Glomerular visceral epithelial cell (primary cell): ENCODE results near the gene GORAB.

Source experiments
- DNase-seq: peaks from one replicate; pipeline ENCODE4 v3.0.0-alpha.2; 2016; ENCODE audit errors: extremely low spot score

The GORAB gene

DNA sequence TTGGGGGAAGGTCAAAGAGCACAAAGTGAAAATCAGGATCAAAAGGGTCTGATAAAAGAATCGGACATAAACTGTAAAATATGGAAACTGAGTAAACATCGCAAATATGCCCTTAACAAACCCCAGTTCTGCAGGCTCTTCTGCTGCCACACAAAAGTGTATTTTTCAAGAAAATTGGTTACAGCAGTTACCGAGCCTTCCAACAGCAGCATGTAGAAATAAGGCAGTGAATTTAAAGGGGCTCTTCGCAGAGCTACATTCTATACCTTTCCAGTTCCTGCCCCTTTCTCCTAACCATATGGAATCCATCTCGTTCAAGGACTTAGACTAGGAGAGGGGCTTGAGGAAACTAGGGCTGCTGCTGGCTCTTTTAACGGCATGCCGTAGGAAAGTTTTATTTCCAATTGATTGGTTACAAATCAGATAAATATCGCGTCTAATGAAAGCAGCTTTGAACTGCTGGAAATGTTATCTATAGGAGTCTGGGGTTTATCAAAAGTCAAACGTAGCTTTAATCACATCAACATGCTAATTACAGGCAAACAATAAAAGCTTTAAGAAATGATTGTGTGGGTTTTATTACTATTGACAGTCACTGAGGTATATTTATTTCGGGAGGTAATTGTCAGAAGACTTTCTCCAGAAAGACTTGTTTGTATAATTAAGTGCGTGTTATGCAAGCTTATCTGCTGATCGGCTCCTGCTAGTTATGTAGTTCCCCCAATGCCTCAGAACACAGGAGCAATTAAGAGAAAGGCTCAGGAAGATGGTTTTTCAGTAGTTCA lies 59.1 kb downstream of the GORAB start:
- no peak for DNase-seq

DNA sequence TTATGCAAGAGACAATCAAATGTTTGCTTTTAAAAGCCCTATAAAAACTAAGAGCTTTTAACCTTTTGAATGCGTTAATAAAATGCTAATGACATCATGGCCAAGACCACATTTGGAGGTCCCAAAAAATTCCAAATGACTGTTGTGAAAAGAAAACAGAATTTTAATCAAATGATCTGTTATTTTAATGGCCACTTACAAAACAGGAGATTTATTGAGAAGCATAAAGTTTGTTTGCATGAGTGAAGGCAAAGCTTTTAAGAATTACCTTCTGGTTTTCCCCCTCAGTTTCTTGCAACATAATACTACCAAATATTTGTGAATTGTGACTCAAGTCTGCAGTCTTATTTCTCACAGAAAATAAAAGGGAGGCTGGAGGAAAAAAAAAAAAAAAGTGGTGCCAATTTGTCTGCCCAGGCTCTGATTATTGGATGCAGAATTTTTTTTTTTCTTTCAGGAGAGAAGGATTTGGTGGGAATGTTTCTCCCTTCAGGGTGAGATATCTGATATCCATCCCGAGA lies 60.7 kb downstream of the GORAB start:
- DNase-seq = no peak

DNA sequence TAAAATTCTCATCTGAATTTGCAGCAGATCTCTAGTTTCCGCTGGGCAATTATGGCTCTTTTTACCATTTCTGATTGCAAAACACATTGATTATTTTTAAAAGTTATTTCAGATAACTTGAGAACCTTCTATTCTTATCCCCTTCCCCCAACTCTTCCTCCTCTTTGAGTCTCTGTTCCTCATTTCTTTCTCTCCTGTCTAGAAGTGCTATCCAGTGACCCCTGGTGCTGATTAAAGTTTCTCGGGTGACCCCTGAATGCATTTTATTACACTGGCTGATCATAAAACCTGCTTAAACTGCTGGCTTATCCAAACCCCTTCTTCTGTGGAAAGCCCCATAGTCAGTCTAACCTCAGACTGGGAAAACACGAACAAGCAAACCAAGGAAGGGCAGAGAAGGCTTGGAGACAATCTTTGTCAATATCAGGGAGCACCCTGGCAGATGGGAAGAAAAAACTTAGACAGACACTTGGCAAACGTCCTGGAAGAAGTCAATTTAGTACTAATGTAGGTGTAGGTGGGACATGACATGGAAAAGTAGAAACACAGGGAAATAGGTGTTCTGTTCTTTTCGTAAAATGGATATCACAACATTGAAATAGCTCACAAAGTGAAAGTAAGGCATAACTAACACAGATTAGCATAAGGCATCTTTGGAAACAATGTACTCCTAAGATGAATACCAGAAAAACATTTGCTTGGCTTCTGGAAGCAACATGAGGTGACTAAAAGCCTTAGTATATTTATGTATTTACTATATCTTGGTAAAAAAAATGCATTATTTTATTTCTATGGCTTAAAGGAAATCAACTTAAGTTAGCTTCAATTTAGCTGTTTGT lies 61.4 kb downstream of the GORAB start:
- no peak for DNase-seq

DNA sequence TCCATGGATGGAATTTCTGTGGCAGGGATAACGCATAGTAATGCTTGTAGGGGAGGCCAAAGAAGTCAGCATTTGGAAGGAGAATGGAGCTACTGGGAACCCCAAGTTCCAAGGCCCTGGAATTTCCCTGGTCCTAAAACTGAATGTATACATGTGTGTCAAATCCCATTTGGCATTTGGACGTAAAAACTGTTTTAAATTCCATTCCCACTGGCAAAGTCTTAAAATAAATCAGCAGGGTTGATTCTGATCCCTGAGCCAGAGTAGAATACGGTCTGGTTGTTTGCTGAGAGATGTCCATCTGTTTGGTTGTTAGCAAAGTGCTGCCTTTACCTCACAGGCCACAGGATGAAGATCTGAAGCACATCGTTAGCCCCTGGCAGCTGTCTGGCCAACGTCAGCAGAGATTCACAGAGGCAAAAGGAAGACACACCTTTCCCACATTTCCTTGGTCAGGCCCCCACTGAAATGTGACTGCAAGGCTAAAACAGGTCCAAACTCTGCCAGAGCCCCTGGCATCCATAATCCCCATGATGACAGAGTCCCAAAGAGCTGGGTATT lies 62.2 kb downstream of the GORAB start:
- no peak for DNase-seq

DNA sequence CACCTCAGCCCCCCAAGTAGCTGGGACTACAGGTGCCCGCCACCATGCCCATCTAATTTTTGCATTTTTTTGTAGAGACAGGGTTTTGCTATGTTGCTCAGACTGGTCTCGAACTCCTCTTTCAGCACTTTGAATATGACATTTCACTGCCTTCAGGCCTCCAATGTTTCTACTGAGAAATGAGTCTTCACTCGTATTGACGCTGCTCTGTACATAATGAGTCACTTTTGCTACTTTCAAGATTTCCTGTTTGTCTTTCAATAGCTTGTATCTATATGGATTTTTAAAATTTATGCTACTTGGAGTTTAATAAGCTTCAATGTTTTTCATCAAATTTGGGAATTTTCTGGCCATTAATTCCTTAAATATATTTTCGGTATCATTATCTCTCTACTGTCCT lies 64.7 kb downstream of the GORAB start:
- DNase-seq = no peak

DNA sequence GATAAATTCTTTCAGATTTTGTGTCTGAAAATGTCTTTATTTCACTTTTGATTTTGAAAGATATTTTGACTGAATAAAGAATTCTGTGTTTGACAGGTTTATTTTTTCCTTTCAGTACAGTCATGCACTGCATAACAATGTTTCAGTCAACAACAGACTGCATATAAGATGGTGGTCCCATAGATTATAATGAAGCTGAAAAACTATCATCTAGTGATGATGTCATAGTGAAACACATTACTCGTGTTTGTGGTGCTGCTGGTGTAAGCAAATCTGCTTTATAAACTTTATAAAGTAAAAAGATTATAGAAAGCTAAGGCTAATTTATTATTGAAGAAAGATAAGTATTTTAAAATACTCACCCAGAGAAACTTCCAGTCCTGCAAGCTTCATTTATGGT lies 66.7 kb downstream of the GORAB start:
- DNase-seq = no peak

DNA sequence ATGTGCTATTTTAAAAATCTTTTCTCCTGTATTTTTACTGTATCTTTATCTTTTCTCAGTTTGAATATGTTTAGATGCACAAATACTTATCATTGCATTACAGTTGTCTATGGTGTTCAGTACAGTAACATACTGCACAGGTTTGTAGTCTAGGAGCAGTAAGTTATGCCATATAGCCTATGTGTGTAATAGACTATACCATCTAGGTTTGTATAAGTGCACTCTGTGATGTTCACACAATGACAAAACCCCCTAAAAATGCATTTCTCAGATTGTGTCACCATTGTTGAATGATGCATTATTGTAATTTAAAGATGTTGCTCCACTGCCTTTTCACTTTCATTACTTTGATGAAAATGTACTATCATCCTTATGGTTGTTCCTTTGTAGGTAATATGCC lies 67.1 kb downstream of the GORAB start:
- no peak for DNase-seq

DNA sequence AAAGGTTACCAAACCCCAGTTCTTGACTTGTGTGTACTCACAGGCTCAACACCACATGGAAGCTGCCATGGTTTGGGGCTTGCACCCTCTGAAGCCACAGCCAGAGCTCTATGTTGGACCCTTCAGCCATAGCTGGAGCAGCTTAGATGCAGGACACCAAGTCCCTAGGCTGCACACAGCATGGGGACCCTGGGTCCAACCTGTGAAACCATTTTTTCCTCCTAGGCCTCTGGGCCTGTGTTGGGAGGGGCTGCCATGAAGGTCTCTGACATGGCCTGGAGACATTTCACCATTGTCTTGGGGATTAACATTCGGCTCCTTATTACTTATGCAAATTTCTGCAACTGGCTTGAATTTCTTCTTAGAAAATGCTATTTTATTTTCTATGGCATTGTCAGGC lies 69.9 kb downstream of the GORAB start:
- no peak for DNase-seq
